ENCODE measurements around the gene UGP2.
"Not testable (repeated sequence)": the region's sequence is repeated elsewhere in the genome, so short reads cannot be mapped to it uniquely, and the experiment has no call there.

Gene UGP2

DNA sequence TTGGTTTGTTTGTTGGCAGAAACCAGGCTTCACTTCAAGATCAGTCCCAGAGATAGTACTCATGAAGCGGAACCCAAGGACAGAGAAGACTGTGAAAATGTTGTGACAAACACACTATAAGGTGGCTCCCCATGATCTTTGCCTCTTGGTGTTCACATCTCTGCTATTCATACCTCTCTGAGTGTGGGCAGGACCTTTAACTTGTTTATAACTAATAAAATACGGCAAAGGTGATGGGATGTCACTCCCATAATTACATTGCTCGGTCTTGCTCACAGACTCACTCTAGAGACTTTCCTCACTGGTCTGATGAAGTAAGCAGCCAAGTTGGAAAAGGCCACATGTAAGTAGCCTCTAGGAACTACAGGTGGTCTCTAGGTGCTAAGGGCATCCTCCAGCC is 30.6 kb upstream of the UGP2 start:
- TF ChIP-seq, protein P1, sequence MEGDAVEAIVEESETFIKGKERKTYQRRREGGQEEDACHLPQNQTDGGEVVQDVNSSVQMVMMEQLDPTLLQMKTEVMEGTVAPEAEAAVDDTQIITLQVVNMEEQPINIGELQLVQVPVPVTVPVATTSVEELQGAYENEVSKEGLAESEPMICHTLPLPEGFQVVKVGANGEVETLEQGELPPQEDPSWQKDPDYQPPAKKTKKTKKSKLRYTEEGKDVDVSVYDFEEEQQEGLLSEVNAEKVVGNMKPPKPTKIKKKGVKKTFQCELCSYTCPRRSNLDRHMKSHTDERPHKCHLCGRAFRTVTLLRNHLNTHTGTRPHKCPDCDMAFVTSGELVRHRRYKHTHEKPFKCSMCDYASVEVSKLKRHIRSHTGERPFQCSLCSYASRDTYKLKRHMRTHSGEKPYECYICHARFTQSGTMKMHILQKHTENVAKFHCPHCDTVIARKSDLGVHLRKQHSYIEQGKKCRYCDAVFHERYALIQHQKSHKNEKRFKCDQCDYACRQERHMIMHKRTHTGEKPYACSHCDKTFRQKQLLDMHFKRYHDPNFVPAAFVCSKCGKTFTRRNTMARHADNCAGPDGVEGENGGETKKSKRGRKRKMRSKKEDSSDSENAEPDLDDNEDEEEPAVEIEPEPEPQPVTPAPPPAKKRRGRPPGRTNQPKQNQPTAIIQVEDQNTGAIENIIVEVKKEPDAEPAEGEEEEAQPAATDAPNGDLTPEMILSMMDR (IDR thresholded peaks at IDR 0.05; ENCODE audit: low read depth, low read length): no peak
- H3K4me3 ChIP-seq (replicated peaks in 1 of 2; ENCODE audit: low read depth in 2 of 2, low read length in 2 of 2): no peak overlapping the region
- DNase-seq (ENCODE audit: low read depth in 2 of 2): no peak

DNA sequence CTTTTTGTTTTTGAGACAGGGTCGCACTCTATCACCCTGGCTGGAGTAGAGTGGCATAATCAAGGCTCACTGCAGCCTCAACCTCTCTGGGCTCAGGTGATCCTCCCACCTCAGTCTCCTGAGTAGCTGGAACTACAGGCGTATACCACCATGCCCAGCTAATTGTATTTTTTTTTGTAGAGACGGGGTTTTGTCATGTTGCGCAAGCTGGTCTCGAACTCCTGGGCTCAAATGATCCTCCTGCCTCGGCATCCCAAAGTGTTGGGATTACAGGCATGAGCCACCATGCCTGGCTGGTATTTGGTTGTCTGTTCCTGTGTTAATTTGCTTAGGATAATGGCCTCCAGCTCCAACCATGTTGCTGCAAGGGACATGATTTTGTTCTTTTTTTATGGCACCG is 29.8 kb upstream of the UGP2 start:
- not testable (repeated sequence) for H3K4me3 ChIP-seq (replicated peaks in 1 of 2; ENCODE audit: low read depth in 2 of 2, low read length in 2 of 2); DNase-seq (ENCODE audit: low read depth in 2 of 2)

DNA sequence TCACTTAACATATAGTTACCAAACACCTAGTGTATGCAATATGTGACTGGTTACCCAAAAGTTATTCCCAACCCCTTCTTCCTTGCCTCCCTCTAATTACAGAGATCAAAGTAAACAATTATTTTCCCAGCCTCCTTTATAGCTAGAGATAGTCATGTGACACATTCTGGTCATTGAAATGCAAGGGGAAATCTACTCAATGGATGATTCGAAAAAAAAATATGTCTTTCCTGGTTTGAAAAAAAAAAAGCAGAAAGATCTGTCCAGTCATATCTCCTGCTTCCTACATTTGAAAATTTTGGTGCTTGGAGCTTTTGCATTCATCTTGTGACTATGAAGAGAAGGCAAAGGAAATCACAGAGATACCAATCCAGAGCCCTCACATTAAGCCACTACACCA is 27.6 kb upstream of the UGP2 start:
- no peak overlapping the region for H3K4me3 ChIP-seq (replicated peaks in 1 of 2; ENCODE audit: low read depth in 2 of 2, low read length in 2 of 2)
- TF ChIP-seq, protein P1 (IDR thresholded peaks at IDR 0.05; ENCODE audit: low read depth, low read length): no peak
- peak; percentile 5 to 46 for DNase-seq (ENCODE audit: low read depth in 2 of 2)

DNA sequence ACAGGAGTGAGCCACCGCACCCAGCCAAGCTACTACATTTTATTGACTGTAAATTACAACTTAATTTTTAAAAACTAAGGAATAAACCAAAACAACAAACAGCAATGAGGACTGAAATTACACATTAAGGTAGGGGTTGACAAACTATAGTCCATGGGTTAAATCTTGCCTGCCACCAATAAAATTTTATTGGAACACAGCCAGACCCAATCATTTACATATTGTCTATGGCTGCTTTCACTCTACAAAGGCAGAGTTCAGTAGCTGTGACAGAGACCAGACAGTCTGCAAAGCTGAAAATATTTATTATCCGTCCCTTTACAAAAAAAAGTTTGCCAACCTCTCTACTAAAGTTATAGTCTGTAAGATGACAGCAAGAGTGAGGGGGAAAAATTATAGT is 24.3 kb upstream of the UGP2 start:
- no peak overlapping the region for H3K4me3 ChIP-seq (replicated peaks in 1 of 2; ENCODE audit: low read depth in 2 of 2, low read length in 2 of 2)
- DNase-seq (ENCODE audit: low read depth in 2 of 2): no peak
- TF ChIP-seq, protein P1 (IDR thresholded peaks at IDR 0.05; ENCODE audit: low read depth, low read length): no peak

DNA sequence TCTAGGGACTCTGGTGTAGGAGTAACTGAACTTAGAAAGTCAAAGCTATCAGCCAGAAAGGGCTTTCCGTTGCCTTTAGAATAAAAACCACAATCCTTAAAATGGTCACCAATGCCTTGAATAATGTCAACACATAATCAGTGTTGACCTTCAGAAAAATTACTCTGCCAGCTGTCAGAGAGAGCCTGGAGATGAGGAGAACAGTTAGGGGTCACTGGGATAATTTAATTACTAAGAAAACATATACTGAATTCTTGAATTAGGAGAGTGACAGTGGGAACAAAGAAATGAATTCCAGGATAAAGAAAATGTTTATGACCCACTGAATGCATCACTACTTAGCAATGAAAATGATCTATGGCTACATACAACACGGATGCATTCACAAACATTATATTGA is 23.4 kb upstream of the UGP2 start:
- TF ChIP-seq, protein P1 (IDR thresholded peaks at IDR 0.05; ENCODE audit: low read depth, low read length): no peak
- DNase-seq (ENCODE audit: low read depth in 2 of 2): no peak
- H3K4me3 ChIP-seq (replicated peaks in 1 of 2; ENCODE audit: low read depth in 2 of 2, low read length in 2 of 2): no peak overlapping the region

DNA sequence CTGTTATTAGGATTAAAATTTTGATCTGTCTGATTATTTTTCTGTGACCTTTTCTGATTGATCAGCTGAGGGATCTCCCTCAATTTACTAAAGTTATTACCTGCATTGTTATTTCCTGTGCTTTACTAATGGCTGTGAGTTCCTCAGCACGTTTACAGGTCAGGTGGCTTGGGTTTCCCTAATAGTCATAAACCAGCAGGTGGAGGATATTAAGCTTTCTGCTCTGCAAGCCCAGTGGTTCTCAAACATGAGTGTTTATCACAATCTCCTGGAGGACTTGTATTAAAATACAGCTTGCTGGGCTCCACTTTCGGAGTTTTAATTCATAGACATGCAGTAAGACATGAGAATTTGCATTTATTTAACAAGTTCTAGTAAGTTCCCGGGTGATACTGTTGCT is 22.4 kb upstream of the UGP2 start:
- H3K4me3 ChIP-seq (replicated peaks in 1 of 2; ENCODE audit: low read depth in 2 of 2, low read length in 2 of 2): no peak overlapping the region
- DNase-seq (ENCODE audit: low read depth in 2 of 2): no peak
- TF ChIP-seq, protein P1 (IDR thresholded peaks at IDR 0.05; ENCODE audit: low read depth, low read length): no peak

DNA sequence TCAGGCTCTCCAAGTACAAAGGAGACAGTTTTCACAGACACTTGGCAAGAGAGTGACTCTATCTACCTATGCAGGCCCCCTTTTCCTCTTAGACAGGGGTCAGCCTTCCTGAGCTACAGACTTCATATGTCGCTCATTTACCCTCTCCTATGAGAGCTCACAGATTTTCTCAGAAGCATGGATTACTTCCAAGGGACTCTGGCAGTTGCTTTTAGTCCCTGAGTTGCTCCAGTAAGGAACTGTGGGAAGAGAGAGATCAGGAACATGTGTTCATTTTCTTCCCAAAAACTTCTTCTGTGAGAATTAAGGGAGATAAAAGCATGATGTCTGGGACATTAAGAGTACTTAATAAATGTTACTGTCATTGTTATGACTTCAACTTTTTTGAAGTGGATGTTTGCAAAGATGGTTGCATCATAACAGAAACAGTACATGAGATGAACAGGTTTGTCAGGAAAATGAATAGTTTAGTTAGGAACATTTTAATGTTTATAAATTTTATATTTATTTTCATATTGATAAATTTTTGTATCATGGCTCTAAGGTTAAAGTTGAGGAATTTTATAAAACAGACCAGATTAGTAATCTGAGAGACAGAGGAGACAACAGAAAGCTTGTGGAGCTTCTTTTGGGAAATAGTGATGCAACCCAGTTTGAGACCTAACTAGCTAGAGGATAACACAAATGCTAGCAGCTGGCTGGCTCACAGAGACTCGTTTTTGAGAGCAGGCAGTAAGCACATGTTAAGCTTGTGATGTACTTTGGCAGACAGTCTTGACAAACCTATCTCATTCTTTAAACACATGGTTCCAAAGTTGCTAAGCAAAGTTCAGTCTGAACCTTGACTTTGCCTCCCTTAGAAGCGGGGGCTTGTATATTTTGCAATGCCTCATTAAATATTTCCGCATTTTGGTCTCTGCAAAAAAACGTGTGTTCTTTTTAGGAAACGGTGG is 21.7 kb upstream of the UGP2 start:
- DNase-seq (ENCODE audit: low read depth in 2 of 2): peak; percentile 47 to 72
- H3K4me3 ChIP-seq (replicated peaks in 1 of 2; ENCODE audit: low read depth in 2 of 2, low read length in 2 of 2): no peak overlapping the region
- TF ChIP-seq, protein P1 (IDR thresholded peaks at IDR 0.05; ENCODE audit: low read depth, low read length): no peak

Measured in cardiac fibroblast (primary cell).